A673 (cell line): ENCODE results near the gene NFS1.

Experiments used
- CTCF ChIP-seq: fragments of 300-800, 200-600 bp; sonication (generic); conservative IDR thresholded peaks from 2 replicates; pipeline ENCODE4 v1.5.1; 2017; ENCODE audit warnings: low read depth, mild to moderate bottlenecking, antibody characterized with exemption, low read length, moderate library complexity, mixed read lengths
- EZH2 ChIP-seq: fragments of 200-600 bp; sonication (generic); IDR thresholded peaks from 2 replicates; pipeline ENCODE4 v1.6.1; 2017; ENCODE audit warnings: borderline replicate concordance, low read depth, mild to moderate bottlenecking, mixed read lengths, antibody characterized with exemption, low read length; ENCODE audit not compliant: poor library complexity, severe bottlenecking

DNA sequence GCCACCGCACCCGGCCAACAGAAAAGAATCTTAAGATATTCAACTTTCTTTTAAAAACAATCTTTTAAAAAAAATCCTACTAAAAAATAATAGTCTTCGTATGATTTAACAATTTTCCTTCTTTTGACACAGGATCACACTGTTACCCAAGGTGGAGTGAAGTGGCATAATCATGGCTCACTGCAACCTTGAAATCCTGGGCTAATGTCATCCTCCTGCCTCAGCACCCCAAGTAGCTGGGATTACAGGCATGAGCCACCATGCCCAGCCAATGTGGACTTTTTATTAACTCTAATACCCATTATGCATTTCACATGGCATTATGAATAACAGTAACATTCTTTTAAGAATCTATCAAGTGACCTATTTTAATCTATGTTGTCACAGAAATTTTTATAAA lies 22.1 kb upstream of the NFS1 start:
- TF ChIP-seq EZH2 = no peak
- TF ChIP-seq CTCF = no peak
